ENCODE measurements around the gene ZSCAN5C.
"Not testable (repeated sequence)": the region's sequence is repeated elsewhere in the genome, so short reads cannot be mapped to it uniquely, and the experiment has no call there.

ZSCAN5C gene

GRCh38 chr19:56201973-56202372, at the start of gene ZSCAN5C:
ZSCAN5C (plus strand) TSS chr19:56202273; CDS start chr19:56205914, 3,641 bp downstream.
- no peak for DNase-seq

GRCh38 chr19:56152644-56153043, 49.4 kb upstream of the ZSCAN5C start:
- no peak for DNase-seq

GRCh38 chr19:56153507-56153906, 48.6 kb upstream of the ZSCAN5C start:
- no peak for DNase-seq

GRCh38 chr19:56155124-56155687, 46.9 kb upstream of the ZSCAN5C start:
- no peak for DNase-seq

GRCh38 chr19:56156768-56157167, 45.3 kb upstream of the ZSCAN5C start:
- no peak for DNase-seq

- no peak for DNase-seq
These were observed 43.8 kb upstream of the ZSCAN5C start for GRCh38 chr19:56158170-56158757.

GRCh38 chr19:56159009-56159559, 43.0 kb upstream of the ZSCAN5C start:
- DNase-seq = no peak

- no peak for DNase-seq
These were observed 42.3 kb upstream of the ZSCAN5C start for GRCh38 chr19:56159622-56160271.

- DNase-seq = no peak
These were observed 40.5 kb upstream of the ZSCAN5C start for GRCh38 chr19:56161534-56161933.

- DNase-seq = peak in 1 of 2 donors; percentile 75
These were observed 39.8 kb upstream of the ZSCAN5C start for GRCh38 chr19:56162258-56162657.

- DNase-seq = no peak
These were observed 39.0 kb upstream of the ZSCAN5C start for GRCh38 chr19:56163097-56163496.

GRCh38 chr19:56167064-56167578, 35.0 kb upstream of the ZSCAN5C start:
- no peak for DNase-seq

- DNase-seq = no peak
These were observed 31.8 kb upstream of the ZSCAN5C start for GRCh38 chr19:56170261-56170660.

- no peak for DNase-seq
These were observed 28.0 kb upstream of the ZSCAN5C start for GRCh38 chr19:56174086-56174485.

GRCh38 chr19:56174550-56174949, 27.5 kb upstream of the ZSCAN5C start:
- DNase-seq = no peak

- DNase-seq = not testable (repeated sequence)
These were observed 26.2 kb upstream of the ZSCAN5C start, which contains the start of gene GALP for GRCh38 chr19:56175861-56176307. GALP (plus strand) TSS chr19:56176008; CDS start chr19:56177109, 1,101 bp downstream.

- DNase-seq = not testable (repeated sequence)
These were observed 25.8 kb upstream of the ZSCAN5C start for GRCh38 chr19:56176310-56176709.

GRCh38 chr19:56176881-56177280, 25.2 kb upstream of the ZSCAN5C start:
- DNase-seq = no peak

GRCh38 chr19:56177564-56178243, 24.4 kb upstream of the ZSCAN5C start:
- no peak for DNase-seq

- DNase-seq = no peak
These were observed 12.3 kb upstream of the ZSCAN5C start for GRCh38 chr19:56189785-56190184.

GRCh38 chr19:56191115-56191514, 11.0 kb upstream of the ZSCAN5C start:
- DNase-seq = no peak

GRCh38 chr19:56191711-56192110, 10.4 kb upstream of the ZSCAN5C start:
- DNase-seq = no peak
